HG03097 (cell line): ENCODE data around the gene CCDC187.
"Not testable (repeated sequence)": the region's sequence is repeated elsewhere in the genome, so short reads cannot be mapped to it uniquely, and the experiment has no call there.

Experiments
- ATAC-seq: cut with Tn5 transposase; IDR thresholded peaks from one replicate; pipeline ENCODE4 v1.9.1; 2021; ENCODE audit not compliant: unreplicated experiment, low FRiP score

CCDC187 gene

GRCh38 chr9:136303825-136304416 lies at the start of gene CCDC187:
Gene CCDC187, minus strand, starts transcription at chr9:136304094. Its CDS starts 264 bp downstream, at chr9:136303830.
- no peak for ATAC-seq

GRCh38 chr9:136353088-136353487 lies 49.2 kb upstream of the CCDC187 start:
- no peak for ATAC-seq

DNA sequence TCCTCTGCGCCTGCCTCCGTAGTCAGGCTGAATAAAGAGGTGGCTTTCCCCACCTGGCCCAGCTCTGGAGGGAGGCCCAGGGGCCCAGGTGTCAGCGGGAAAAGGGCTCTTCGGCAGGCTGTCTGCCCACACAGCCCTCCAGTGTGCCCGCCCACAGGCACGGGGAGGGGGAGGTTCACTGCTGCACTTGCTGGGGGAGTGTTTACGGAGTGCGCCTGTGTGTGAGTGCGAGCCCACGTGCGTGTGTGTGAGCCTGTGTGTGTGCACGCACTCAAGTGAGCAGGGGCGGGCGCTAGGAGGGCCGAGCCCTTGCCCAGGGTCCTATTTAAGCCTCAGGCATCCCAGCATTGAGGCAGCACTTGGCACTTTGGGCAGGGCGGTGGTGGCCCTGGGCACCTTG lies 48.8 kb upstream of the CCDC187 start:
- ATAC-seq, result no peak

GRCh38 chr9:136351868-136352267 lies 48.0 kb upstream of the CCDC187 start:
- not testable (repeated sequence) for ATAC-seq

DNA sequence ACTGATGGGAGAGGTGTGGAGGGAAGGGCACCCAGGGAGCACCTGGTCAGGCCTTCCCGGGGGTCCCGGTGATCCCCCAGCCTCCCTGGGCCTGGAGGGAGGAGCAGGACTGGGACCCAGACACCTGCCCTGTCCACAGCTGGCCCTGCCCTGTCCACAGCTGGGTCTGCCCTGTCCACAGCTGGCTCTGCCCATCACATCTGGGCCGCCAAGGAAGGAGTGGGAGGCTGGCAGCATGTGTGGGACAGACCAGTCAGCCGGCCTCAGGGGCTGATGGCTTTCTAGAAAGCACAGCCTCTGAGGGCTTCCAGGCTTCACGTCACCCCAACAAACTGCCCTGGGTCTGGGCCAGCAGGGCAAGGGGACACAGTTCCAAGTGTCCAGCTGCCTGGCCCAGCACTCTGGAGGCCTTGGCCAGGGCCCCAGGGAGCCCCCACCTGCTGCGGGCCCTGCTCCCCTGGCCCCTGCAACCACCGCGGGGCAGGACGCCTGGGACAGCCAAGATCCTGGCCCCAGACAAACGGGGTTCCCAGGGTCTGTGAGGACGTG lies 47.4 kb upstream of the CCDC187 start:
- ATAC-seq, result no peak

DNA sequence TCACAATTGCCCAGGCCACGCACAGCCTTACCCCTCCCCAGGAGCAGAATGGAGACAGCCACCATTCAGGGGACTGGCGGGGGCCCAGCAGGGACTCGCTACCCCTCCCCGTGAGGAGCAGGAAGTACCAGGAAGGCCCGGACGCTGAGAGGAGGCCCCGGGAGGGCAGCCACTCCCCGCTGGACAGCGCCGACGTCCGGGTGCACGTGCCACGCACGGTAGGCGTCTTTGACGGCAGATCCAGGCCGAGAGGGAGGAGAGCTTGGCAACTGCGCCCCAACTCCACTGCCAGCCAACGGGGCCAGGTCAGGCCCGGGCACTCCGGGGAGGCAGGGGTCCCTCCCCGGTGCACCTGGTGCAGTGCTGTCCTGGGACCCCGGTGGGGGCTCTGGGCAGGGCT lies 45.7 kb upstream of the CCDC187 start:
- no peak for ATAC-seq

- ATAC-seq, result no peak
These were observed 44.8 kb upstream of the CCDC187 start for GRCh38 chr9:136348691-136349090.

GRCh38 chr9:136347472-136348256 lies 43.8 kb upstream of the CCDC187 start:
- ATAC-seq, result no peak

DNA sequence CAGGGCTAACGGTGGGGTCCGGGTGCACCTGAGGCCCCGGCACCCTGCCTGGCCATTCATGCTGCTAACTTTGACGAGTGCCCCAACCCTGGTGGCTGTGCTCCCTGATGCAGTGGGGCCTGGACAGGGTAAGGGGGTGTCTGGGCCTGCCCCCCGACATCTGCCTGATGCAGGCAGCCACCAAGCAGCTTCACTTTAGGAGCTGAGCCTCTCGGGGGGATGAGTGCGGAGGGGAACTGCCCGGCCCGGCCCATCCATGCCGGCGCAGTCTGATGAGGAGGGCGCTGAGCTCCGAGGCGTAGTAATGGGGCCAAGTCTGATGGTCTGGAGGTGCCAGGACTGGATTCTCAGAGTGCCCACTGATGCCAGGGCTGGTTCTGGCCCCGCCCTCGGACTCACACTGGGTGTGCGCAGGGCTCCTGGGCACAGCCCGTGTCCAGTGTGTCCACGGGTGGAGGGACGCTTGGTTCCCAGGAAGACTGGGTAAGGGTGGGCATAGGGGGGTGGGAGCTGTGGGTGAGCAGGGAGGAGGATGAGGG lies 43.1 kb upstream of the CCDC187 start:
- ATAC-seq, result no peak

- ATAC-seq, result no peak
These were observed 42.2 kb upstream of the CCDC187 start for GRCh38 chr9:136346157-136346481.

DNA sequence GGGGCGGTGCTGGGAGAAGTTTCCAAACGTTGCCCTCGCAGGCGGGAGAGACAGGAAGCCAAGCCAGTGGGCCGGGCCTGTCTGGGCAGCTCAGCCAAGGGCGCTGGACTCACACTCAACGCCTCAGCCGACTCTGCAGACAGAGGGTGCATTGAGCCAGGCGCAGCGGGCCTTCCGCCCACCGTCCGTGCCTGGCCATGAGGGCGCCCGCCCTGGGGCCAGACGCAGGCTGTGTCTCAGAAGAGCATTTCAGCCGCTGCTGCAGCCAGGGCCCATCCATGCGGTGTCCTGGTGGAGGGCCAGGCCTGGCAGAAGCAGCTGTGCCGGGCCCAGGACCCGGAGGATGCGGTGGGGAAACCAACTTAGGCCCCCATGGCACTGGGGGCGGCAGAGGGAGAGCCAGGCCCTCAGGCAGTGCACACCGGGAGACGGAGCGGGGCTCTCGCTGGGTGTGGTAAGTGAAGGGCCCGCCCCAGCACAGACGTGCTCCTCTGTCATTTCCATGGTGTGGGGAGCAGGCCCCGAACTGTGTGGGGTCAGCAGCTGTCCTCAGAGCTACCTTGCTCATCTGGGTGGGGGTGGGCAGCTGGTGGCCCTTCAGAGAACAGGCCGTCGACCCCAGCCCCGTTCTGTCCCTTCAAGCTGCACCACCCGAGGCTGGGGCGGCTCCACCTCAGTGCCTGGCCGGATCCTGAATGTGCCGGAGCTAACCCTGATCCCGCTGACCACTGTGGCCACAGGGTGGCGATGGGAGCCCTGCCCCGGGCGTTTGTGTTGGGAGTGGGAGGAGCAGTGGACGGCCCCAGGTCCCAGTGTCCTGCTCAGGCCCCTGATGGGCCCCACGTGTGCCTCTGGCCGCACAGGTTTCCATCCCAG lies 41.6 kb upstream of the CCDC187 start:
- no peak for ATAC-seq

GRCh38 chr9:136344544-136345280 lies 40.8 kb upstream of the CCDC187 start:
- no peak for ATAC-seq

- no peak for ATAC-seq
These were observed 40.0 kb upstream of the CCDC187 start for GRCh38 chr9:136343884-136344269.

DNA sequence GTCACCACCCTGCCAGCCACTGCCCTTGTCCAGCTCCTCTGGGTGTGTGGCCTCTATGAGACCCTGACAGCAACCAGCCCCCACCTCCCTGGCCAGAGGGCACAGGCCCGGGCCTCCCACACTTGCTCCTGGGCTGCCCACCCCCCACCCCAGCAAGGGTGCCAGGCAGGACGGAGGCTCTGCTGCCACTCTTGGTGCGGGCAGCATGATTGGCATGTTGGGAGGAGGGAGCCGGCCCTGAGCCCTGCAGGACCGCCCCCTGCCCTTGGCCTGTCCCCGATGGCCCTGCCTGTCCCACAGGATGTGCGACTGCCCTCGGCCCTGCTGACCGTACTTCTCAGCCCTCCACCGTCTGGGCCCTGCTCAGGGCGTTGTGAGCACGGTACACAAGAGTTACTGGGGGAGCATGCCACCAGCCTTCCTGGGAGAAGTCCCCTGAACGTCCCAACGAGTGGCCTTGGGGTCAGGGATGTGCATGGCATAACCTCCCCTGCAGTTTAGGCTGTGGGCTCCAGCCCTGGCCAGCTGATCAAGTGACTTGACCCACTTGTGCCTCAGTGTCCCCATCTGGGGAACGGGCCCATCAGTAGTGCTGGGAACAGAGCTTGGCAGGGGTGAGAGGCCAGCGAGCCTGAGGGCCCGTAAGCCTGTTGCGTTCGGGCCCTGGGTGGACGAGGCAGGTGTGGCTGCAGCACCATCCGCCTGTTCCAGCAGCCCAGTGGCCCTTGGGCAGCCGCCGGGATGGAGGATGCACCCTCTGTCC lies 39.4 kb upstream of the CCDC187 start:
- ATAC-seq, result no peak

DNA sequence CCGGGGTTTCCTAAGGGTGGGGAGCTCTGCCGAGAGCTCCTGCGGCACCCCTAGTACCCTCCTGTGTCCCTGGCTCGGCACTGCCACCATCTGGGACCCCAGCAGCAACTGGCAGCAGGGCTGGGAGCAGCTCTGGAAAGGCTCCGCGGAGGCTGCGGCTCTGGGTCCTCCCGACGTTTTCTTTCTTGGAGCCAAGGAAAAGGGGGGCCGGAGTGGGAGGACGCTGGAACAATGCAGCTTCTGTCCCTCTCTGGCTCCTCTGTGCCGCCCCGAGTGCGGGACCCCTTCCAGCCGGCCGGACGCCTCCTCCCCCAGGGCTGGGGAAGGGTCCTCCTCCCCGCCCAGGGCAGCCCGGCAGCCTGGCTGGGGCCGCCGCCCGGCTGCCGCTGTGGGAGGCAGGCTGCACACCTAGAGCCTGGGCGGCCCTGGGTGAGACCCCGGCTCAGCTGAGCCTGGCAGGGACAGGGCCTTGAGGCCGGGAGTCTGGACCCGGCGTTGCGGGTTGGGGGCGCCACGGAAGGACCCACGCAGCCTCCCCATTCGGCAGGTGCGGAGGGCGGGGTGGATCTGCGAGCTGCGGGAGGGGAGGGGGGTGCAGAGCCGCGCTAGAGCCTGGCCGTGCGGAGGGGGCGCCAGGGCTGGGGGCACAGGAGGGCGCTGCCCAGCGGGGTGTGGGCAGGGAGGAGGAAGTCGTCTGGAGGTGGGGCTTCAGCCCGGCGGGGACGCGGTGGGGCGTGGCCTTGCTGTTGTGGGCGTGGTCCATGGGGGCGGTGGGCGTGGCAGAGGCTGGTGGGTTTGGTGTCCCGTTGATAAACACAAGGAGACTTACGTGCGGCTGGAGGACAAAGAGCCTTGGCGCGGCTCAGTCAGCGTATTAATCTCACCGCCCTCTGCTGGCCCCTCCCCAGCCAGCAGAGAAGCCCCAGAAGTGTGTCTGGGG lies 38.6 kb upstream of the CCDC187 start:
- ATAC-seq, result no peak

DNA sequence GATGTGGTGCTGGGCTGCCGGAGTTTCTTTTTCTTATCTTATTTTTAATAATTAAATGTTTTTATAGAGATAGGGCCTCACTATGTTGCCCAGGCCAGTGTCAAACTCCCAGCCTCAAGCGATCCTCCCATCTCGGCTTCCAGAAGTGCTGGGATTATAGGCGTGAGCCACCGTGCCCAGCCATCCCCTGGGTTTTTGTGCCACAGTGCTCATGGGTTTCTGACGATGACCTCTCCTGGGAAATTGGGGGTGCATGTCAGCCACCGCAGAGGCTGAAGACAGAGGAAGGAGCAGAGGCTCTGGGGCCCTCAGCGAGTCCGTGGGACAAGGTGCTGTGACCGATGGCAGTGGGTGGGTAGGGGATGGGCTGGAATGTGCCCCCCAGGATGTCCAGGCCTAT lies 37.9 kb upstream of the CCDC187 start:
- no peak for ATAC-seq

- ATAC-seq, result no peak
These were observed 37.3 kb upstream of the CCDC187 start for GRCh38 chr9:136341042-136341655.
